NCI-H774 (cell line): ENCODE results near the gene CAPN12.
A peak's percentile ranks its signal among the peaks of the same experiment; 100 is the strongest.

Experiments
- DNase-seq: peaks from one replicate; lab custom pipeline; 2025; lab: John Stamatoyannopoulos, UW

The CAPN12 gene

DNA sequence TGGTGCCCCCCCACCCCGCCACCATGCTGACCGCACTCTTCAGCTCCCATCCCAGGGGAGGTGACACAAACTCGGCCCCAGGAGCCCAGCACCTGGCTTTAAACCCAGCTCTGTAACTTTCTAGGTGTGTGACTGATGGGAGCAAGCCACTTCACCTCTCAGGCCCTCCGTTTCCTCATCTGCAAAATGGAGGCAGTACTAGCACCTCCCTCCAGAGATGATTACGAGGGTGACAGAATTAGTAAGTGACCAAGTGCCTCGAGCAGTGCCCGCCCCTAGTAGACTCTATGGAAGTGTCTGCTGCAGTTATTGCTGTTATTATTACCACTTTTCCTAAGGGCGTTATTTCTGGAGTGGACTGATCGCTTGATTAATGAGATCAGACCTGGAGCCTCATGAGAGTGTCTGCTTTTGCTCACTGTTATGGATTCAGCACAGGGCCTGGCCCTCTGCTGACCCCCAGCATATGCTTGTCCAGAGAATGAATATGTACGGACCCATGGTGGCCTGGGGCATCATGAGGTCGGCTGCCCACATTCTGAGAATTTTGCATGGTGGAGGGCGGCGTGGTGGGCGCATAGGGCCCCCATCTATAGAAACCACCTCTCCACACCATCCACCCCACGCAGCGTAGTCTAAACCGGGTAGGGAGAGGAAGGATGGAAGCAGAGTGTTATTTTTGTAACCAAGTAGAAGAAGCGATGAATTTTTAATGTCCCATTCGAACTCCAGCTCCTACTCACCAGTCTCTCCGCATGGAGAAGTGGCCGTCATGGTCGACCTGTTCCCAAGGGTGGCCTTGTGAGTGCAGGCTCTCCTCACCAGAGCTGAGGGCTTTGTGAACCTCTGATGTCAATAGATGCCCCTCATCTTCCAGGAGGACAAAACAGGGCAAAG, 48.2 kb downstream of the CAPN12 start:
- DNase-seq: no peak

- DNase-seq: no peak
Observed at GRCh38 chr19:38695317-38695683, 49.0 kb downstream of the CAPN12 start.

- no peak for DNase-seq
Observed at GRCh38 chr19:38693380-38694223, 50.7 kb downstream of the CAPN12 start.

DNA sequence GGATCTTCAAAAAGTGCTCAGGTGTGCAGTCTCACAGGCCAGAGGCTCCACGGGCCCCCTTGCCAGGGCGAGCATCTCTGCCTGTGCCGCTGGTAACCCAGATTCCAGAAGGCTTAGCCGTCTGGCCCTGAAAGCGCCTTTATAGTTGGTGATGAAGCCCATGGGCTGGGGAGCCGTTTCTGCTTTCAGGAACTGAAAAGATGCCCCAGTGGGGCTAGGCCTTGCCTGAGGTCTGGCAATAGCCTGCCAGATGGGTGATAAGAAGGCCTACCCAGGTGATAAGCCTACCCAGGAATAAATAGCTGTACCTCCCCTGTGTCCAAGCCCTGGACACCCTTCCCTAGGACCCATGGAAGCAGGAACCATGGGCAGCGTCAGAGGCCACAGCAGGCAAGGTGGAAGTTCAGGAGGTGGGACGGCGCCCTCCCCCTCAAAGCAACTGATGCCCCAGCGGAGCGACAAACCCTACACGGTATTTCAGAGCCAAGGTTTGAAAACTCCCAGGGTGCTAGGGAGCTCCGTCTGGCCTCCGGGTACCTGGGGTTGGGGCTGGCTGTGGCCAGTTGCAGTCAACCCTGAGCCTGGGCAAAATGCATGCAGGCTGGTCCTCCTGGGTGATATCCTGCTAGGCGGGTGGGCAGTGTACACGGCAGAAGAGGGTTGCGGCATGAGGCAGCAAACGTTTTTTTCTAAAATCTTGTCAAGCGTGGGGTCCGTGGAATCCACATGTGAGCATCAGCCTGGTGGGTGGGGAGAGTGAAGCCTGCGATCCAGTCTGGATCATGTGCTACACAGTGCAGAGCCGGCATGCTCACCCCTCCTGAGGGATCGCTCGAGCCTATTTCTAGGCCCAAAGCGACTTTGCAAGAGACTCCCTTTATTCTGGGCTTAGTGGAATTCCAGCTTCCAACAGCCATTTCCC, 51.6 kb downstream of the CAPN12 start:
- DNase-seq: no peak

- no peak for DNase-seq
Observed at GRCh38 chr19:38691938-38692457, 52.3 kb downstream of the CAPN12 start.

GRCh38 chr19:38690832-38691231, 53.4 kb downstream of the CAPN12 start:
- no peak for DNase-seq

DNA sequence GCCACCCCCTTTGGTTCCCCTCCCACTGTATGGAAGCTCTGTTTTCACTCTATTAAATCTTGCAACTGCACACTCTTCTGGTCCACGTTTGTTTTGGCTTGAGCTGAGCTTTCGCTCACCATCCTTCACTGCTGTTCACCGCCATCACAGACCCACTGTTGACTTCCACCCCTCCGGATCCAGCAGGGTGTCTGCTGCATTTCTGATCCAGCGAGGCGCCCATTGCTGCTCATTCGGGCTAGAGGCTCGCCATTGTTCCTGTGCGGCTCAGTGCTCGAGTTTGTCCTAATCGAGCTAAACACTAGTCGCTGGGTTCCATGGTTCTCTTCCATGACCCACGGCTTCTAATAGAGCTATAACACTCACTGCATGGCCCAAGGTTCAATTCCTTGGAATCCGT, 54.1 kb downstream of the CAPN12 start:
- DNase-seq: no peak

DNA sequence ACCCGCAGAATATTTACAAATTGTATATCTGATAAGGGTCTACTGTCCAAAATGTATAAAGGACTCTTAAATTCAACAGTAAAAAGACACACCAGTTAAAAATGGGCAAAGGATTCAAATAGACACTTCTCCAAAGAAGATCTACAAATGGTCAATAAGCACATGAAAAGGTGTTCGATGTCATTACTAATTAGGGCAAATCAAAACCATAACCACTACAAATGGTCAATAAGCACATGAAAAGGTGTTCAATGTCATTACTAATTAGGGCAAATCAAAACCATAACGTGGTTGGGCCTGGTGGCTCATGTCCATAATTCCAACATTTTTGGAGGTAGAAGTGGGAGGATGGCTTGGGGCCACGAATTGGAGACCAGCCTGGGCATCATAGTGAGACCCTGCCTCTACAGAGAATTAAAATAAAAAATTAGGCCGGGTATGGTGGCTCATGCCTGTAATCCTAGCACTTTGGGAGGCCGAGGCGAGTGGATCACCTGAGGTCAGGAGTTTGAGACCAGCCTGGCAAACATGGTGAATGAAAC, 56.4 kb downstream of the CAPN12 start:
- no peak for DNase-seq

DNA sequence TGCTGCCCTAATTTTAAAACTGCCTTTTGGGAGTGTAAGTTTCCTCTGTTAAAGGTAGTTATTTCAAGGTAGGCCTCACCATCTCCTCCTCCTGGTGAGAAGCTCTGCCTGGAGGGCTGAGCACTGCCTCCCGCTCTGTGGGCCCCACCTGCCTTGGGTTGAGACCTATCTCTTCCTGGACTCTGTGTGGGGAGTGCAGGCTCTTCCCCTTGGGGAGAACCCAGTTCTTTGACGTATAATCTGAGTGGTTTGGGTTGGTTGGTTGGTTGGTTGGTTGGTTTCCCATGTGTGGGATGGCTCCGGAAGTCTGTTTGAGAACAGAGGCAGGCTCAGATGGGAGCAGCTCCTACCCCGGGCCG, 57.8 kb downstream of the CAPN12 start:
- DNase-seq: no peak

DNA sequence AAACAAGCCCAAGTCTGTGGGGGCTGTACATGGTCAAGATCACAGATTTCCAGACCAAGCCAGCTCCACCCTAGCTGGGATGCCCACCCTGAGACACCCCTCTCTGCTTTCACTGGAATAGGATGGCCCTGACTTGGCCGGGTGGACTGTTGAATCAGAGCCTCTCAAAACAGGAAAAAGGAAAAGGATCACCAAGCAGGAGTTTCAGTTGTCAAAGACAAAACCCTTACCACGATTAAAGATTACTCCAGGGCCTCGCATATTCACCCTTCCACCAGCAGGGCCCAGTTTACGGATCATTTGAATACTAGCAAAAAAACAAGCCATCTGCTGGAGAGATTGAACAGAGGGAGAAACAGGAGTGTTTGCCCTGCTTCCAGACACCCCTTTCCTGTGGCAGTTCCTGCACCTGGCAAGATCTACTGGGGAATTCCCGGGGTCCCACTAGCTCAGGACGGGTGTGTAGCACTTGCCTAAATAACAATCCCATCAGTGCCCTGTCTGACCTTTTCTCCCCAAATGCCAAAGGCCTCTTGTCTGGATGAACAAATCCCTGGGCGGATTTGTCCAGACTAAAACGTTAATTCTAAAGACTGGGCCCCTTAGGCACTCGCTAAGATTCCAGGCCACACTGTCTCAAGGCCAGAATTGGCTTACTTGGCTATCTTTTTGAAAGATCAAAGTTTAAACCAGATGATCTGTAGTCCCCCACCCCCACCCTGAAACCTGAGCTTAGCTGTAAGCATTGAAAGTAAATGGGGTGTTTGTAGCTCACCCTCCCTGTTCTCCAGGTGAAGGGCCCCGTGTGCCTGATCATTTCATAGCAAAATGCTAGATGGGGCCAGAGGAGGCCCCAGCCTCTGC, 58.4 kb downstream of the CAPN12 start:
- DNase-seq: no peak

- DNase-seq: no peak
Observed at GRCh38 chr19:38684862-38685665, 59.2 kb downstream of the CAPN12 start.

GRCh38 chr19:38684078-38684861, 60.0 kb downstream of the CAPN12 start:
- no peak for DNase-seq

- DNase-seq: peak; percentile 7
Observed at GRCh38 chr19:38683393-38684077, 60.7 kb downstream of the CAPN12 start.

GRCh38 chr19:38682872-38683392, 61.3 kb downstream of the CAPN12 start:
- no peak for DNase-seq

DNA sequence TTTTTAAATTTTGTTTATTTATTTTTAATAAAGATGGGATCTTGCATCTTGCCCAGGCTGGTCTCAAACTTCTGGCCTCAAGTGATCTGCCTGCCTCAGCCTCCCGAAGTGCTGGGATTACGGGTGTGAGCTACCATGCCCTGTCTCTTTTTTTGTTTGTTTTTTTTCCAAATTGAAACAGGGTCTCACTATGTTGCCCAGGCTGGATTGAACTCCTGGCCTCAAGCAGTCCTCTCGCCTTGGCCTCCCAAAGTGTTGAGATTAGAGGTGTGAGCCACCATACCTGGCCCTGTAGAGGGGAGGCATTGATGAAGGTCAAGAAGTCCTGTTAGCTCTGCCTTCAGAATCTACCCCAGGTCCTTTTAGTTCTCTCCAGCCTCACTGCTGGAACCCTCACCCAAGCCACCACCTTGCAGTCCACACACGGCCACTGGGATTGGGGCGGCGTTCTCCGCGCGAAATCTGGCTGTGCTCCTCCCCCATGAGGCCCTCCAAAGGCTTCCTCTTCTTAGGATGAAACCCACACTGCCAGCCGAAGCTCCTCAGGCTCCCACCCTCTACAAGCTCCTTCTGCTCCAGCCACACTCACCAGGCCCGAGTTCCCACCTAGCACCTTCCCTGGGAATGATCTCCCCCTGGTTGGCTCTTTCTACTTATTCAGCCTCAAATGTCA, 61.9 kb downstream of the CAPN12 start:
- no peak for DNase-seq
